Upper lobe of right lung (tissue), 1 donor: Measurements from ENCODE around the gene ASCC3. TPM values are rescaled to one million over a fixed set of nuclear protein-coding genes. Genes with fewer than 3 reads are reported as not detected.

Experiments
- ATAC-seq: fragments of 200-7000 bp; cut with Tn5 transposase; one replicate; pipeline ENCODE4 v1.9.1; 2020; ENCODE audit warnings: mild to moderate bottlenecking, moderate library complexity
- DNase-seq: peaks from one replicate; pipeline ENCODE4 v3.0.0-alpha.2; 2020
- H3K27ac ChIP-seq: fragments of 200-600 bp; one replicate; pipeline ENCODE4 v1.8.0; 2022
- H3K27me3 ChIP-seq: fragments of 200-600 bp; one replicate; pipeline ENCODE4 v1.8.0; 2022; ENCODE audit warnings: mild to moderate bottlenecking
- H3K36me3 ChIP-seq: fragments of 200-600 bp; one replicate; pipeline ENCODE4 v1.8.0; 2022
- H3K4me1 ChIP-seq: fragments of 200-600 bp; one replicate; pipeline ENCODE4 v1.8.0; 2022
- H3K4me3 ChIP-seq: fragments of 200-600 bp; one replicate; pipeline ENCODE4 v1.8.0; 2022; ENCODE audit warnings: mild to moderate bottlenecking
- H3K9me3 ChIP-seq: fragments of 200-600 bp; one replicate; pipeline ENCODE4 v1.8.0; 2022
- CTCF ChIP-seq: fragments of 200-600 bp; IDR thresholded peaks from one replicate; pipeline ENCODE4 v1.8.0; 2022; ENCODE audit warnings: antibody characterized with exemption
- intact Hi-C: fragments of 100-400 bp; cut with DNase I; formaldehyde crosslinking; loops from one replicate; pipeline ENCODE4 v1.11.0; 2022
- total RNA-seq: library from RNA; stranded (reverse); fragmentation: NEBNext Ultra II Directional; extraction: Animal tissue kit (Norgen Biotek cat#: 25700); gene quantifications from one replicate; pipeline ENCODE4 v1.2.1, GENCODE V29; 2021
- donor health status: DM: no; HTN: yes; CAD: no; lungs with severe emphysema.

ASCC3 gene
- total RNA-seq, 1 donor from 2014 or later: 39.5 TPM

DNA sequence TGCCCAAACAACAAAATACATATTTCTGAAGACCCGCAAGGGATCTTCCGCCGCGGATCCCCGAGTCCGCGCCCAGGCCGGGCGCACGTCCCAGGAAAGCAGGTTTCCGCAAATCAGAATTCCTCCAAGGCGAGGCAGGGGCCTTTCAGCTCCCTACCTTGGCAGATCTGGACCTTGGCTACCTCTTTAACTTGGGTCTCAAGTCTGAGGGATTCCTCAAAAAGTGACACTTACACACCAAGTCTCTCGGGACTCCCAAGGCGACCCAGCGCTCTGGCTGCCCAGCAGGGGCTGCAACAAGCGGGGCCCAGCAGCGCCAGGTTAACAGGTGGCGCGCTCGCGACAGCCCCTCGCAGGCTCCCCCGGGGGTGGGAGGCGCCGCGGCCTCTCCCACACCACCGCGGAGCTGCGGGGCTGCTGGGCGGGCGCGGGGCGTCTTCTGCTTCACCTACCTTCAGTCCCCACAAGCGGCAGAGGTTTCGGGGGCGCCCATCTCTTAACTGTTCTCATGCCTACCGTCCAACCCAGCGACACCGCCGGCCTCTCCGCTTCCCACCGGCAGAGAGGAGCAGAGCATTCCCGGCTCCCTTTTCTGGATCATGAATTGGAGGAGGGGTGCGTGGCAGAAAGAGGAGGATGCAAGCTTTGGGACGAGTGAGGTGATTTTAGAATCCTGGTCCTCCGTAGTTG, 416.8 kb downstream of the ASCC3 start:
- no peak for TF ChIP-seq CTCF
- no peak for ATAC-seq
- Histone ChIP-seq H3K4me3 (no peak overlapping the region), H3K36me3 (no peaks in the 10 kb centered on the region), H3K27ac (no peak overlapping the region), H3K27me3 (peaks cover 100% of the 10 kb centered on the region), H3K9me3 (no peaks in the 10 kb centered on the region), H3K4me1 (peaks cover 6% of the 10 kb centered on the region)
- no peak for DNase-seq
- intact Hi-C loops: no loop called here

DNA sequence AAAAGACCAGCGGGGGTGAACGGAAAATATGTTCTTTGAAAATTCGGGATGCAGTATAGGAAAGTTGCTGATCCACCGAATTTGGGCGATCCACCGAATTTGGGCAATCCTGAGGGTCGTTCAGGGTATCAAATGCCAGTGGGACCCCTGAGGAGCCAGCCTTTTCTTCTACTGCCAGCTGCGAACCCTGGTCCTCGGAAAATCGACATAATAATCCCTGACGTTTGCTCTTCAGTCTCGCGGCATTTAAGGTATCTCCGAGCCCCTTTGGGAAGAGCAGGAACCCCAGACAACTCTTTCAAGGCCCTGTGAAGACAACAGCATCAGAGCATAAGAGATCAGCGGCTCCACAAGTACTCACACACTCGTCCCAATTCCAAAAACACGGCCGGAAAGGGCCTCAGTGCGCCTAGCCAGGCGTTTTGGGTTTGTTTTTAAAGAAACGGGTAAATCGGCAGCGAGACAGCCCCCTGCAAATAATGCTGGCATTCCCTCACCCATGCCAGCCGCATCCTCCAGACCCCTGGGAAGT, 417.4 kb downstream of the ASCC3 start:
- Histone ChIP-seq H3K36me3 (no peaks in the 10 kb centered on the region), H3K27ac (no peak overlapping the region), H3K9me3 (no peaks in the 10 kb centered on the region), H3K4me3 (no peak overlapping the region), H3K4me1 (peaks cover 6% of the 10 kb centered on the region), H3K27me3 (peaks cover 100% of the 10 kb centered on the region)
- ATAC-seq: no peak
- TF ChIP-seq CTCF: no peak
- DNase-seq: no peak
- intact Hi-C loops: no loop called here

GRCh38 chr6:100462706-100463629, 418.2 kb downstream of the ASCC3 start:
- H3K36me3 ChIP-seq: no peaks in the 10 kb centered on the region
- no peaks in the 10 kb centered on the region for H3K9me3 ChIP-seq
- H3K4me1 ChIP-seq: peaks cover 6% of the 10 kb centered on the region
- no peak overlapping the region for H3K4me3 ChIP-seq
- peaks cover 100% of the 10 kb centered on the region for H3K27me3 ChIP-seq
- intact Hi-C loops: no loop called here
- no peak for TF ChIP-seq CTCF
- H3K27ac ChIP-seq: no peak overlapping the region
- no peak for ATAC-seq
- DNase-seq: no peak

- Histone ChIP-seq H3K4me3 (no peak overlapping the region), H3K4me1 (peaks cover 6% of the 10 kb centered on the region), H3K27ac (no peak overlapping the region), H3K27me3 (peaks cover 100% of the 10 kb centered on the region), H3K36me3 (no peaks in the 10 kb centered on the region), H3K9me3 (no peaks in the 10 kb centered on the region)
- intact Hi-C loops: no loop called here
- TF ChIP-seq CTCF: no peak
- ATAC-seq: no peak
- no peak for DNase-seq
Measured at GRCh38 chr6:100461917-100462705, 419.0 kb downstream of the ASCC3 start.

DNA sequence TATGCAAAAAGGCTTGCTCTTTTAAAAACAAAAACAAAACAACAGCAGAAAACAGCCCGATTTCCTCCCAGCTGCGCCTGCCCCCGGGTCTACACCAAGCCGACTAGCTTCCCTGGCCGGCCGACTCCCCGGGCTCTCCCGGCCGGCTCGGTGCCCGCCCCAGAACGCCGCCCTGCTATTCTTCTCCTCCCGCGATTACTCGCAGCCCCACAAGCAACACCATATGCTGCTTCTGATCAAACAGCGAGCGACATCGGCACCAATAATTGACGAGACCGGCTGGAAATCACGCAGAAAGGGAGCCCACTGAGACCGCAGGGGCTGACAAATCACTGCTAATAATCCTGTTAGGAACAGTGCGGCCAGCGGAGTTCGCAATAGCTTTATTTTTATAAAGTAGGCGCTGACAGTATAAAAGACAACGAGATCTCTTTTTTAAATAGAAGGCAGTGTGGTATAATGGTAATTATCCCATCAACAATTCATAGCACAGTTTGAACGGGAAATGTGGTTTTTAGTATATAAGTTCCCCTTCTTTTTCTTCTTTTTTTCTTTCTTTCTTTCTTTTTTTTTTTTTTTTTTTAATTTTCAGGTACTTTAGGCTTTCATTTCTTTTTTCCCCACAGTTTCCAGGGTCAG, 419.7 kb downstream of the ASCC3 start:
- no peak overlapping the region for H3K27ac ChIP-seq
- no peak overlapping the region for H3K4me3 ChIP-seq
- peaks cover 100% of the 10 kb centered on the region for H3K27me3 ChIP-seq
- no peak for TF ChIP-seq CTCF
- intact Hi-C loops: no loop called here
- H3K9me3 ChIP-seq: no peaks in the 10 kb centered on the region
- H3K4me1 ChIP-seq: peaks cover 6% of the 10 kb centered on the region
- no peaks in the 10 kb centered on the region for H3K36me3 ChIP-seq
- no peak for ATAC-seq
- DNase-seq: no peak
